Mesenchymal stem cell (in vitro differentiated cells and primary cell): Measurements from ENCODE around the gene RCAN3.
"Not testable (repeated sequence)": the region's sequence is repeated elsewhere in the genome, so short reads cannot be mapped to it uniquely, and the experiment has no call there.

Experiments used
- DNase-seq: peaks from one replicate; pipeline ENCODE4 v3.0.0-alpha.2; 2013
- H2AFZ ChIP-seq: one replicate; pipeline ENCODE4 v1.6.1; 2013; ENCODE audit warnings: low read depth, mild to moderate bottlenecking, control low read depth, inconsistent platforms, low read length, moderate library complexity
- H2AK5ac ChIP-seq: 2 replicates; pipeline ENCODE4 v1.6.1; 2013; ENCODE audit warnings: low read length, moderate library complexity, mild to moderate bottlenecking, inconsistent platforms; ENCODE audit not compliant: severe bottlenecking
- H2BK120ac ChIP-seq: one replicate; pipeline ENCODE4 v1.6.1; 2013; ENCODE audit warnings: low read depth, mild to moderate bottlenecking, inconsistent platforms, low read length, moderate library complexity
- H2BK12ac ChIP-seq, 2 experiments: one replicate each; pipeline ENCODE4 v1.6.1; 2013; ENCODE audit warnings: inconsistent platforms in 2 of 2, low read length in 2 of 2, mild to moderate bottlenecking in 2 of 2, moderate library complexity in 2 of 2, control low read depth in 1 of 2
- H2BK15ac ChIP-seq: one replicate; pipeline ENCODE4 v1.6.1; 2013; ENCODE audit warnings: mild to moderate bottlenecking, low read depth, inconsistent platforms; ENCODE audit not compliant: poor library complexity, severe bottlenecking
- H2BK5ac ChIP-seq: 2 replicates; pipeline ENCODE4 v1.6.1; 2013; ENCODE audit warnings: low read depth, mild to moderate bottlenecking, low read length, control low read depth, inconsistent platforms; ENCODE audit not compliant: poor library complexity, severe bottlenecking
- H3K14ac ChIP-seq, 2 experiments: one replicate each; pipeline ENCODE4 v1.6.1; 2013; ENCODE audit warnings: inconsistent platforms in 2 of 2, low read length in 2 of 2, control low read depth in 1 of 2, mild to moderate bottlenecking in 1 of 2, moderate library complexity in 1 of 2
- H3K18ac ChIP-seq, 2 experiments: one replicate each; pipeline ENCODE4 v1.6.1; 2013; ENCODE audit warnings: inconsistent platforms in 2 of 2, low read length in 2 of 2, control low read depth in 1 of 2, low read depth in 1 of 2, mild to moderate bottlenecking in 1 of 2
- H3K23ac ChIP-seq, 2 experiments: one replicate each; pipeline ENCODE4 v1.6.1; 2013; ENCODE audit warnings: inconsistent platforms in 2 of 2, low read length in 2 of 2, mild to moderate bottlenecking in 2 of 2, moderate library complexity in 2 of 2, control low read depth in 1 of 2
- H3K27ac ChIP-seq: 2 replicates; pipeline ENCODE4 v1.5.1; 2013; ENCODE audit warnings: mild to moderate bottlenecking, moderate library complexity, low read length, control low read depth, inconsistent platforms; ENCODE audit not compliant: poor library complexity, severe bottlenecking
- H3K27me3 ChIP-seq, 2 experiments: 2 replicates each; pipeline versions ENCODE4 v1.6.1 to v1.7.0; 2013; ENCODE audit warnings: low read length in 2 of 2, mild to moderate bottlenecking in 2 of 2, moderate library complexity in 2 of 2, control low read depth in 1 of 2, inconsistent platforms in 1 of 2; ENCODE audit not compliant: control insufficient read depth in 1 of 2, insufficient read depth in 1 of 2
- H3K36me3 ChIP-seq, 2 experiments: 2 replicates each; pipeline versions ENCODE4 v1.6.1 to v1.7.0; 2013; ENCODE audit warnings: low read length in 2 of 2, control low read depth in 1 of 2, inconsistent platforms in 1 of 2, low read depth in 1 of 2, mild to moderate bottlenecking in 1 of 2; ENCODE audit not compliant: insufficient read depth in 2 of 2, control insufficient read depth in 1 of 2
- H3K4ac ChIP-seq, 2 experiments: one replicate each; pipeline ENCODE4 v1.6.1; 2013; ENCODE audit warnings: inconsistent platforms in 2 of 2, low read length in 2 of 2, mild to moderate bottlenecking in 2 of 2, moderate library complexity in 2 of 2, control low read depth in 1 of 2, low read depth in 1 of 2
- H3K4me1 ChIP-seq: 2 replicates; pipeline ENCODE4 v1.6.1; 2013; ENCODE audit warnings: low read depth, low read length, control low read depth; ENCODE audit not compliant: control insufficient read depth, insufficient read depth
- H3K4me2 ChIP-seq: 2 replicates; pipeline ENCODE4 v1.6.1; 2013; ENCODE audit warnings: low read length, mild to moderate bottlenecking, inconsistent platforms; ENCODE audit not compliant: poor library complexity, severe bottlenecking
- H3K4me3 ChIP-seq, 2 experiments: 2 replicates each; pipeline versions ENCODE4 v1.5.1 to v1.7.0; 2013; ENCODE audit warnings: low read length in 2 of 2, mild to moderate bottlenecking in 2 of 2, control low read depth in 1 of 2, low read depth in 1 of 2; ENCODE audit not compliant: insufficient read depth in 1 of 2
- H3K79me1 ChIP-seq: replicated peaks from 2 replicates; pipeline ENCODE4 v1.6.1; 2013; ENCODE audit warnings: mild to moderate bottlenecking, control low read depth, low read length, inconsistent platforms; ENCODE audit not compliant: poor library complexity, severe bottlenecking
- H3K9ac ChIP-seq: 2 replicates; pipeline ENCODE4 v1.7.0; 2013; ENCODE audit warnings: mild to moderate bottlenecking, low read length, moderate library complexity
- H3K9me3 ChIP-seq: 2 replicates; pipeline ENCODE4 v1.7.0; 2013; ENCODE audit warnings: mild to moderate bottlenecking, low read length; ENCODE audit not compliant: control insufficient read depth
- H4K8ac ChIP-seq: one replicate; pipeline ENCODE4 v1.6.1; 2013; ENCODE audit warnings: inconsistent platforms, mild to moderate bottlenecking, low read length, moderate library complexity
- H4K91ac ChIP-seq: one replicate; pipeline ENCODE4 v1.6.1; 2013; ENCODE audit warnings: mild to moderate bottlenecking, low read length, inconsistent platforms
- WGBS: methylation state at CpG from one replicate; pipeline ENCODE4 v1.1.7; 2013; ENCODE audit warnings: mixed read lengths; 5-methylcytosine and 5-hydroxymethylcytosine counted together

The RCAN3 gene

GRCh38 chr1:24517898-24518297 lies 15.3 kb downstream of the RCAN3 start:
- no peak for DNase-seq
- Histone ChIP-seq H3K27me3 (no peaks in the 10 kb centered on the region), H4K91ac (no peak overlapping the region), H2AFZ (no peak overlapping the region), H3K9ac (no peak overlapping the region), H3K4ac (no peak overlapping the region), H3K79me1 (peaks cover 3% of the 10 kb centered on the region), H2BK5ac (no peak overlapping the region), H3K9me3 (no peaks in the 10 kb centered on the region), H4K8ac (no peak overlapping the region), H3K14ac (no peak overlapping the region), H3K18ac (no peak overlapping the region), H3K4me2 (no peak overlapping the region), H3K4me3 (no peak overlapping the region), H3K27ac (no peak overlapping the region), H2AK5ac (no peak overlapping the region), H3K4me1 (peaks cover 2% of the 10 kb centered on the region), H3K36me3 (peaks cover 0 to 2% of the 10 kb centered on the region in 2 experiments), H2BK120ac (no peak overlapping the region), H3K23ac (no peak overlapping the region), H2BK15ac (no peak overlapping the region), H2BK12ac (no peak overlapping the region)
- 100% methylated on average over 2 of the region's 4 CpGs for WGBS

- H4K8ac ChIP-seq, H2BK15ac ChIP-seq, H3K14ac ChIP-seq, H2AK5ac ChIP-seq, H3K23ac ChIP-seq, H3K27ac ChIP-seq, H3K18ac ChIP-seq, H3K36me3 ChIP-seq, H3K4ac ChIP-seq, H2BK5ac ChIP-seq, H3K9ac ChIP-seq, DNase-seq, H2BK120ac ChIP-seq, H3K27me3 ChIP-seq, H4K91ac ChIP-seq, H2AFZ ChIP-seq, H3K4me1 ChIP-seq, H3K4me2 ChIP-seq, H3K9me3 ChIP-seq, H3K4me3 ChIP-seq, H2BK12ac ChIP-seq, H3K79me1 ChIP-seq: not testable (repeated sequence)
- 85% methylated on average over 1 of the region's 5 CpGs for WGBS
Observed at GRCh38 chr1:24520282-24520681, 17.6 kb downstream of the RCAN3 start.

- Histone ChIP-seq H2BK12ac (no peak overlapping the region), H2BK5ac (no peak overlapping the region), H3K4ac (no peak overlapping the region), H3K27ac (no peak overlapping the region), H4K91ac (no peak overlapping the region), H3K4me3 (no peak overlapping the region), H2BK15ac (no peak overlapping the region), H2AFZ (no peak overlapping the region), H3K9me3 (no peaks in the 10 kb centered on the region), H4K8ac (no peak overlapping the region), H3K4me1 (no peaks in the 10 kb centered on the region), H3K36me3 (no peaks in the 10 kb centered on the region), H3K9ac (no peak overlapping the region), H3K18ac (no peak overlapping the region), H3K23ac (no peak overlapping the region), H3K14ac (no peak overlapping the region), H2AK5ac (no peak overlapping the region), H3K27me3 (no peaks in the 10 kb centered on the region), H3K4me2 (no peak overlapping the region), H2BK120ac (no peak overlapping the region), H3K79me1 (no peaks in the 10 kb centered on the region)
- 89% methylated on average over 5 of the region's 6 CpGs for WGBS
- DNase-seq = no peak
Observed at GRCh38 chr1:24525606-24526005, 23.0 kb downstream of the RCAN3 start.

- Histone ChIP-seq H2BK5ac (no peak overlapping the region), H3K27ac (no peak overlapping the region), H3K4ac (no peak overlapping the region), H4K91ac (no peak overlapping the region), H3K4me2 (no peak overlapping the region), H3K9ac (no peak overlapping the region), H3K36me3 (no peaks in the 10 kb centered on the region), H2BK12ac (no peak overlapping the region), H2BK120ac (no peak overlapping the region), H3K79me1 (no peaks in the 10 kb centered on the region), H3K4me3 (no peak overlapping the region), H2AFZ (no peak overlapping the region), H3K9me3 (no peaks in the 10 kb centered on the region), H4K8ac (no peak overlapping the region), H3K18ac (no peak overlapping the region), H3K14ac (no peak overlapping the region), H2AK5ac (no peak overlapping the region), H3K27me3 (no peaks in the 10 kb centered on the region), H2BK15ac (no peak overlapping the region), H3K23ac (no peak overlapping the region), H3K4me1 (no peaks in the 10 kb centered on the region)
- 78% methylated on average over 7 of the region's 7 CpGs for WGBS
- no peak for DNase-seq
Observed at GRCh38 chr1:24526045-24526444, 23.4 kb downstream of the RCAN3 start.
